GM12873 (cell line): ENCODE data around the gene FSTL4.

Source experiments
- TF ChIP-seq, protein P1 (sequence below): IDR thresholded peaks from 2 replicates; pipeline ENCODE4 v1.5.1; 2012; ENCODE audit warnings: low read depth, mild to moderate bottlenecking, moderate library complexity, low read length, control low read depth; ENCODE audit not compliant: insufficient read depth; ENCODE audit errors: missing control alignments

The FSTL4 gene

DNA sequence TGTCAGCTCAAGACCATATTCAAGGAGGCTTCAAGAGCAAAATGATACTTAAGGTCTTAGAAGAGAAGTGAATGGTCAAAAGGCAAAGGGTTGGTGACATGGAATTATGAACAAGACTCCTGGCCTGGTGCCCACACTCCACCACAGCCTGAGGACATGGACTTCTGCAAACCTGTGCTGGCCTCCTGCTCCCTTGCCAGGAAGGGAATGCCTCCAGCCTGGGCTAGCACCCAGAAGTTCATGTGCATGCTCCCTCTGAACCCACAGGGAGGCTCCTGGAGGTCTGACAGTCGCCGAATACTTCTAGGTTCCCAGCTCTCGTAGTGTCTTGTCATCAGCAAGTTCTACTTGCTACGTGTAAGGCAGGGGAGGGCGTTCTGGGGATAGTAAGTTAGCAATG, 156.7 kb downstream of the FSTL4 start:
- TF ChIP-seq, protein P1, sequence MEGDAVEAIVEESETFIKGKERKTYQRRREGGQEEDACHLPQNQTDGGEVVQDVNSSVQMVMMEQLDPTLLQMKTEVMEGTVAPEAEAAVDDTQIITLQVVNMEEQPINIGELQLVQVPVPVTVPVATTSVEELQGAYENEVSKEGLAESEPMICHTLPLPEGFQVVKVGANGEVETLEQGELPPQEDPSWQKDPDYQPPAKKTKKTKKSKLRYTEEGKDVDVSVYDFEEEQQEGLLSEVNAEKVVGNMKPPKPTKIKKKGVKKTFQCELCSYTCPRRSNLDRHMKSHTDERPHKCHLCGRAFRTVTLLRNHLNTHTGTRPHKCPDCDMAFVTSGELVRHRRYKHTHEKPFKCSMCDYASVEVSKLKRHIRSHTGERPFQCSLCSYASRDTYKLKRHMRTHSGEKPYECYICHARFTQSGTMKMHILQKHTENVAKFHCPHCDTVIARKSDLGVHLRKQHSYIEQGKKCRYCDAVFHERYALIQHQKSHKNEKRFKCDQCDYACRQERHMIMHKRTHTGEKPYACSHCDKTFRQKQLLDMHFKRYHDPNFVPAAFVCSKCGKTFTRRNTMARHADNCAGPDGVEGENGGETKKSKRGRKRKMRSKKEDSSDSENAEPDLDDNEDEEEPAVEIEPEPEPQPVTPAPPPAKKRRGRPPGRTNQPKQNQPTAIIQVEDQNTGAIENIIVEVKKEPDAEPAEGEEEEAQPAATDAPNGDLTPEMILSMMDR, result no peak

DNA sequence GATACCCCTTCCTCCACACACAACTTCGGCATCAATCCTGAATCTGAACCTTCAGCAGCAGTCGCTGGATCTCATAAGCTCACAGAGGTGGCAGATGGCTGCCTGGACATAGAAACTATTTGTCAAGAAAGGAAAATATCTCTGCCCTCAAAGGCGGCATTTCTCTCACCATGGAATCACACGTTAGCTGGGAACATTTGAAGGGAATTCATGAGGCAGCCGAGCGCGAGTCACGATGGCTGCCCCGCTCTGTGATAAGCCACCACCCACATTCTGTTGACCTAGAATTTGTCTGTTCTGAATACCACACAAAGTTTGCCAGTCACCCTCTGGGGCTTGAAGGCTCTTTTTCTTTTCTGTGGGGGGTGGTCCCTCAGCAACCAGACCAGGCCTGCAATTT, 157.9 kb downstream of the FSTL4 start:
- TF ChIP-seq, protein P1, result no peak

DNA sequence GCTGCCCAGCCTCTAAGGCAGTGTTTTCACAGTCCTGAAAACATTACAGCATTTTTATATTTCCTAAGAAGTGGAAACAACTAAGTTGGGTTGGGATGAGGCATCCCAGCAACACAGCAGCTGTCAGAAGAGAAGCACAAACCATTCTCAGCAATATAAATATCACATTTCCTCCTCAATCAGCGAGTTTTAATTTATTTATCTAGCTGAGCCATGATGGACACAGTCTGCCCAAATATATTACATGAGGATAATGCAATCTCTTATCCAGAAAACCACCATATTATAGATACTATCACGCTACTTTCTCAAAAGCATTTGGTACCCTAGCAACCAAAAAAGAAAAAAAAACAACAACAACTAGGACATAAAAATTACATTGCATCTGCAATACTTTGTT, 158.5 kb downstream of the FSTL4 start:
- TF ChIP-seq, protein P1, result no peak

DNA sequence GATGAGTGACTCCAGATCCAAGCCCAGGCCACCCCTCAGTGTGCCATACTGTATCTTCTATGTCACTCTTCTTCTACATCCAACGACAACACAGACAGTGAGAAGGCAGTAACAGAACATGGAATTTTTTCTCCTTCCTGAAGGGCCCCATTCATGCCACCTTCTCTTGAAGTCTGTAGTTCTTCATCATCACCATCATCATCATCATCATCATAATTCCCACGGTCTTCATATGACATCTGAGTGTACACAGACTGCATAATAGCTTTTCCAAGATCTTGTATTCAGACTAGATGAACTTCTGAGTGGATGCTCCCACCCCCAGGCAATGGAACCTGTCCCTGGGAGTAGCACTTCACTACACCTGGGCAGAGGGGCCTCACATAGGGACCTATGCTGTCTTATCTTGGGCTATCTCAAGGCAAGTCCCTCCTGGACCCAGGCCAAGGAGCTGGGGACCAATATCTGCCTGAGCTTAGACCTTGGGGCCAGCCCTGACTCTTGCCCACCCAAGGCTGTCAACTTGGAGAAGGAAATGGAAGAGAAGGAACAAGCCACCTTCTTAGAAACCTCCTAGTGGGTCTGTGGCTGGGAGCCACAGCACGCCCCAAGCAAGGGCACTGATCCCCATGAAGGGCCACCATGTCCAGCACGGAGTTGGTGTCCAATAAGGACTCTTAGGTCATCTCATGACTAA, 159.1 kb downstream of the FSTL4 start:
- TF ChIP-seq, protein P1, result no peak

DNA sequence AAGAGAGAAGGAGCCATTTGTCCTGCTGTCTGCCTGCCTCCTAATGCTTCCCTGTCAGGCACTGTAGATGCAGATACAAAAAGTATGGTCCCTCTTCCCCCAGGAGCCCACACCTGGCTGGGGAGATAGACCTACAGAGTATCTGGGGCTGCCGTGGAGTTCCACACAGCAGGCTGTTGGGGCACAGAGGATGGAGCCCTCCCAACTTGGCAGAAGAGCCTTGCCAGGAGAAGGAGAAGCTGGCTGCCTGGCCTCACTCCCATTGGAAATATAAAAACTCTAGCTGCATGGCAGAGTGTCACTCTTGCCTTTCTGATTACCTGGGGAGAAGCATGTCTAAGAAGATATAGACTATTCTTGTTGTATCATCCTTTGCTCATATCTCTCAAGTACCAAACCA, 160.4 kb downstream of the FSTL4 start:
- TF ChIP-seq, protein P1, result no peak

DNA sequence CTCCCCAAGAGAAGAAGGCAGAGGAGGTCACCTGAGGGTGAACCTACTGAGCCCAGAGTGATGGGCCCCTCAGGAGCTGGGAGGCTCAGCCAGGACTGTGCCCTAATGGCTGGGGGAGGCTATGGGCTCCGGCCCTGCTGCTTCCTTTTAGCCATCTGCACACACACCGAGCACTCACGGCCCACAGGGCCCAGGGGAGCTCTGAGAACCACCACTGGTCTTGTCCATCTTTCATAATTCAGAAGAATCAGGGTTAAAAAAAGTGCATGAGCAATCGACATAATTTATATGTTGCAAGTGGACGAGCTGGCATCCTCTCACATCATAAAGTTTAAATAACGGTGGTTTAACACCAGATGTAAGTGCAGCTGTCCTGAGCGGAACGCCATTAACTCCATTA, 162.1 kb downstream of the FSTL4 start:
- TF ChIP-seq, protein P1, result no peak

DNA sequence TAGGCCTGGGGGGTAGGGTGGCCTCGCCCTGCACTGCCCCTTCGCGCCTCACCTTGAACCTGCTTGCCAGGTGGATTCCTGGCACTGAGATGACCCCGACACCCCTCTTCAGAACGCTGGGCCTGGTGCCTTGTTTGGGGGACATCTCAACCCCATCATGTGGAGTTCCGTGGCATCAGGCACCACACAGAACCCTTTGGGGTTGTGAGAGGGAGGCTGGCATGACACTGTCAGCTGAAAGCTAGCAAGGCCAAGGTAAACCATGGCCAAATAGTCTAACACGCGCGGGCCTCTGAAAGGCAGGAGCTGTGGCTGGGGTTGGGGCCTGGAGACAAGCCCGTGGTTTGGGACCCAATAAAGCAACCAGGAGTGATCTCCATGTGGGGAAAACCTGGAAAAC, 163.2 kb downstream of the FSTL4 start:
- TF ChIP-seq, protein P1, result no peak
